ENCODE data around the gene CARD10. TPM values are rescaled to one million over a fixed set of nuclear protein-coding genes. Genes with fewer than 3 reads are reported as not detected.

CARD10 gene
- total RNA-seq, 1 experiment from 2014 or later = 58.6 TPM

DNA sequence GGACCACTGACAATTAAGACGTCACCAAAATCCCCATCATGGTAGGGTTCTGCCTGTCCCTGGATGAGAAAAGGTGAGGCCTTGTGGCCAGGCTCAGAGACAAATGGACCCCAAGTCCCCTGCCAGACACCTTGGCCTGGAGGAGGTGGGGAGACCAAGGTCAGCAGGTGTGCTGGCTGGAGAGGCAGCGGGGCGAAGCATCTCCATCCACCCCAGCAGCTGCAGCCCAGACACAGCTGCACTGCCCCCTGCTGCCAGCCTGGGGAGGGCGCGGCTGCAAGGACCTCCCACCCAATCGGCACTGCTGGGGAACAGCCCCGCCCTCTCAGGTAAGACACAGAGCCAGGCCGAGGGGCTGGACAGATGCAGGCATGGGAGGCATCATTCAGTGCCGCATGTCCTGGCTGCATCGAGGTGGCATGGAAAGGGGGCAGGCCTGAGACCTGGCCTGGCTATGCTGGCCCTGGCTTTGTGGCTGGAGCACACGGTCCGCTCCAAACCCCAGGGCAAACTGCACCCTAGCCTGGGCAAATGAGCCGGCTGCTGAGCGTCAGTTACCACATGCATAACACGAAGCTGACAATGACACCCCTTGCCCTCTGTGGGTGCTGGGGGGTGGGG lies 20.8 kb downstream of the CARD10 start:
- in situ Hi-C loops (cut with HindIII; ENCODE audit: low pct_unique_long_range_greater_than_20kb, low sequenced_read_pairs) = no loop called here
- DNase-seq (ENCODE audit: low read depth) = peak; percentile 54

GRCh38 chr22:37497062-37497599 lies 22.1 kb downstream of the CARD10 start:
- peak; percentile 98 for DNase-seq (ENCODE audit: low read depth)

DNA sequence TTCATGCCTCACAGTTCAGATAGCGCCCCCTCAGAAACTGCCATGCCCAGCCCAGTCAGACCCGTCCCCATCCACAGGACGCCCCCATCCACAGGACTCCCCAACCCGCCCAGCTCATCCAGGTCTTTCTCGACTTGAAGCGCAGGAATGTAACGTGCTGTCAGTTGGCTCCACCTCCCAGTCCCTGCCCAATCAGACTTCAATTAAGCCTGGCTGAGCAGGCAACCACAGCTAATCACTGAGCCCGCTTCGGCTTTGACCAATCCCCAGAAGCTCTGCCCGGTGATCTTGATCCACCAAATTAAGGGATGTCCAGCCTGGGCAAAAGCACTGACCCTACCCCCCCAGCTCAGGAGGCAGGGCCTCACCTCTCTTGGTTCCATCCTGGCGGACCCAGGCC lies 22.6 kb downstream of the CARD10 start:
- peak; percentile 96 for DNase-seq (ENCODE audit: low read depth)
- in situ Hi-C loops (cut with HindIII; ENCODE audit: low pct_unique_long_range_greater_than_20kb, low sequenced_read_pairs) = no loop called here

More at GRCh38 chr22:37497062-37497599, 22.1 kb downstream of the CARD10 start:
- in situ Hi-C loops (cut with HindIII; ENCODE audit: low pct_unique_long_range_greater_than_20kb, low sequenced_read_pairs) = no loop called here

DNA sequence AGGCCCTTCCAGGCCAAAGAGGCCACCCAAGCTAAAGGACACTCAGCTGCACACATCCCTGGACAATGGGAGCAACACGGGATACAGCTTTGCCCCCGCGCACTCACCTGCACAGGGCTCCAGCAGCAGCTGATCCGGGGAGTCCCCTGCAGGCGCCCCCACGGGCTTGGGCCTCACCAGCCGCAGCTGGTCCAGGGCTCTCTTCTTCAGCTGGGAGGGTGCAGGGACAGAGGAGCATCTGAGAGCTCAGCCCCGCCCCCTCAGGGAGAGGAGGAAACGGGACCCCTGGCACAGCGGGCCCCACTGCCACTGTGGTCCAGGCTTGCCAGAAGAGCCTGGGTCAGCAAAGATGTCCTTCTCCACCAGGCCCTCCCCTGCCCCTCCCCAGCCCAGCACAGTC lies 25.2 kb downstream of the CARD10 start:
- no peak for DNase-seq (ENCODE audit: low read depth)
- in situ Hi-C loops (cut with HindIII; ENCODE audit: low pct_unique_long_range_greater_than_20kb, low sequenced_read_pairs) = no loop called here

DNA sequence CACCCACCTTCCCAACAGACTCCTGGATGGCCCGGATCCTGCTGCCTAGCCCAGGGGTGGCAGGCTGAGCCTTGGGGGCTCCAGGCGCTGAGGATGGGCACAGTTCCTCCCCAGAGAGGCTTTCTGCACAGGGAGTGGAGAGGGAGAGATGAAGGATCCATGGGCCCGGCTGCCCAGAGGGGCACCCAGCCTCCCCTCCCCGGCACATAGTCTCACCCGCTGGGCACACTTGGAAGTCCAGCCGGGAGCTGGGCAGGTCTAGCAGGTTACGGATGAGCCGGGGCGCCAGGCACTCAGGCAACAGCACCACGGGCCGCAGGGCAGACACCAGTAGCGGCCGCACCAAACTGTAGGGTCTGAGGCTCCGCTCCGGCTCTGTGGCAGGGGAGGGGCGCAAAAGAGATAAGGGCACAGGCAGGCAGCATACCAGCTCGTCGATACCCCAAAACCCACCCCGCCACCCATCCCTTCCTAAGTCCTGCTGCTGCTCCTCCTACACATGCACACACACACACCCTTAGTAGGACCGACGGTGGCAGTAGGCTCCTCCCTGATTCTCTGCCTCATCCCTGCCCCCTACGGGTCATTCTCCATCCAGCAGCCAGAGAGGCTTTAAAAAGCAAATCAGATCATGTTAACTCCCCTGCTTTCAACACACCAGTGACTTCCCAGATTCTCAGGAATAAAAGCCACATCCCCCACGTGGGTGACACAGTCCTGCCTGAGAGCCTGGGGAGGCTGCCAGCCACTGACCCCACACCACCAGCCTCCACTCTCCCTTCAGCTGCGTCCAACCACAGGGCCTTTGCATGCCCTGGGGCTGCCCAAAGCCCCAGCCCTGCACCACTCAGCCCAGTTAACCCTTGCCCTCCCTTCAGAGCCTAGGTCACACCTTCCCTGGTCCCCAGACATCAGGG lies 26.5 kb downstream of the CARD10 start:
- in situ Hi-C loops (cut with HindIII; ENCODE audit: low pct_unique_long_range_greater_than_20kb, low sequenced_read_pairs) = no loop called here
- peak; percentile 72 for DNase-seq (ENCODE audit: low read depth)

- in situ Hi-C loops (cut with HindIII; ENCODE audit: low pct_unique_long_range_greater_than_20kb, low sequenced_read_pairs) = no loop called here
These were observed 27.4 kb downstream of the CARD10 start for GRCh38 chr22:37491559-37492427.

GRCh38 chr22:37491106-37491505 lies 28.1 kb downstream of the CARD10 start:
- in situ Hi-C loops (cut with HindIII; ENCODE audit: low pct_unique_long_range_greater_than_20kb, low sequenced_read_pairs) = no loop called here
- DNase-seq (ENCODE audit: low read depth) = no peak

More at GRCh38 chr22:37491559-37492427, 27.4 kb downstream of the CARD10 start:
- no peak for DNase-seq (ENCODE audit: low read depth)

GRCh38 chr22:37489983-37490382 lies 29.2 kb downstream of the CARD10 start:
- in situ Hi-C loops (cut with HindIII; ENCODE audit: low pct_unique_long_range_greater_than_20kb, low sequenced_read_pairs) = no loop called here
- DNase-seq (ENCODE audit: low read depth) = no peak

- in situ Hi-C loops (cut with HindIII; ENCODE audit: low pct_unique_long_range_greater_than_20kb, low sequenced_read_pairs) = no loop called here
- no peak for DNase-seq (ENCODE audit: low read depth)
These were observed 30.7 kb downstream of the CARD10 start for GRCh38 chr22:37488337-37489135.

GRCh38 chr22:37487571-37487970 lies 31.6 kb downstream of the CARD10 start:
- no peak for DNase-seq (ENCODE audit: low read depth)
- in situ Hi-C loops (cut with HindIII; ENCODE audit: low pct_unique_long_range_greater_than_20kb, low sequenced_read_pairs) = no loop called here

- in situ Hi-C loops (cut with HindIII; ENCODE audit: low pct_unique_long_range_greater_than_20kb, low sequenced_read_pairs) = no loop called here
These were observed 32.1 kb downstream of the CARD10 start for GRCh38 chr22:37487129-37487528.

GRCh38 chr22:37486224-37486845 lies 32.9 kb downstream of the CARD10 start, which contains the start of gene MFNG:
Gene MFNG (minus strand): TSS chr22:37486384. CDS start chr22:37486177, 207 bp downstream.
- in situ Hi-C loops (cut with HindIII; ENCODE audit: low pct_unique_long_range_greater_than_20kb, low sequenced_read_pairs) = no loop called here
- peak; percentile 69 for DNase-seq (ENCODE audit: low read depth)

More at GRCh38 chr22:37487129-37487528, 32.1 kb downstream of the CARD10 start:
- no peak for DNase-seq (ENCODE audit: low read depth)

DNA sequence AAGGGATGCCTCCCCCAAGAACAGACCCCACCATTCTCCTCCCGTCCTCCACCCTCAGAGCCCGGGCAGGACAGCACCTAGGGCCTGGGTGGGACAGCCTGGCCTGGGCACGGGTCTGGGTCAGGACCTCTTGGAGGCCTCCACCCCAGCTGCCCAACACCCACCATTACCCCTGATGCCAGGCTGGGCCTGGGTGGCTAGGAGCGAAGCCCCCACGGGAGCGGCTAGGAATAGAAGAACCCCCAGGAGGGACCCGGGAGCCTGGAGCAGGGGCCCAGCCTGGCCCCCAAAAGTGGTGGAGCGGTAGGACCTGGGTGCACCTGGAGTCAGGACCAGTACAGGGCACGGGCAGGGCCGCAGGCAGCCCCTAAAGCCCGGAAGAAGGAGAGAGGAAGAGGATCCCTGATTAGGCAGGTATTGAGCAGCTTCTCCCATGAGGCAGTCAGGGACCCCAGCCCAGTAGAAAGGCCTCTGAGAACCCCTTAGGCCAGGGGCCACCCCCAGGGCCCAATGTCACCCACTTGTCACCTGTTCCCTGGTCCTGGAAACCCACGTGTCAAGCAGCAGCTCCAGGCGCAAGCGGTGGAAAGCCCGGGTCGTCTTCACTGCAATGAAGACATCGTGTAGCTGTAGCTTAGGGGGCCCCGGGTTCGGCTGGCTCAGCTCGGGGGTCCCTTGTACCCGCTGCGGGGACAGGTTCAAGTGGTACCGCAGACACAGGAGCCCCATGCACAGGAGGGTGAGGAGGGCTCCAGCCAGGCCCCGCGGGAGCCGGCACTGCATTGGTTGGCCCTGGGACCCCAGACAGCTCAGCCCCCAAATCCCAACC lies 33.6 kb downstream of the CARD10 start:
- in situ Hi-C loops (cut with HindIII; ENCODE audit: low pct_unique_long_range_greater_than_20kb, low sequenced_read_pairs) = no loop called here
- DNase-seq (ENCODE audit: low read depth) = no peak

DNA sequence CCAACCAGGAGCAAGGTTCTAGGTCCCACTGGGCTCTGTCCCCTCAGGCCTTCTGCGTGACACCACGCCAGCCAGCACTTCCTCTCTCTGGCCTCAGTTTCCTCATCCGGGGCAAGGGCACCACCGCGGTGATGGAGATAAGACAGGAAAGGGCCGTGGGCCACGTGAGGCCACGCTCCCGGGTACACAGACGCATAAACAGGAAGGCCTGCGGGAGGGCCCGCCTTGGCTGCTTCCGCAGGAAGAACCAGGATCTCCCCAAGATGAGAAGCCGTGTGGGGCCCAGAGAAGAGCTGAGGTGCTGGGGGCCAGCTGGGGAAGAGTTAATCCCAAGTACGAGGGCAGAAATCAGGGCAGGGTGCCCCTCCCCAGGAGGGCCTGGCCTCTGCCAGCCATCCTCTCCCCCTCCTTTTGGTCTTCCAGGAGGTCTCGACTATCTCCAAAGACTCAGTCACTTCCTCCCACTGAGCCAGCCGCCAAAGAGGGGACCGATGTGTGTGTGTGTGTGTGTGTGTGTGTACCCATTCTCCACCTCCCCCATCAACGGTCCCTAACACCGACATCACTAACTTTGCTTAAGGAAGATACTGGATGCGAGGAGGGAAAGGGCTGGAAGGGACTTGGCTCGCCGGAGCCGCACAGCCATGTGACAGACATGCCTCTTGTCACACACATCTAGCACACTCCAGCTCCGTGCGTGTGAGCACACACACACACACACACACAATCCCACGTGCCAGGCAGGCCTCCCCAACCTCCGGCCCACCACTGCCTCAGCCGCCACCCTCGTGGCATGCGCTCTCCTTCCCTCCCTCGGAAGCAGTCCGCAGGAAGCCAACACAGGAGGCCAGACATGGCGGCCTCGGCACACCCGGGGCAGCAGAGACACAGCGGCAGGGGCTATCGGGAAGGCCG lies 34.5 kb downstream of the CARD10 start:
- DNase-seq (ENCODE audit: low read depth) = no peak
- in situ Hi-C loops (cut with HindIII; ENCODE audit: low pct_unique_long_range_greater_than_20kb, low sequenced_read_pairs) = no loop called here

GRCh38 chr22:37483050-37483449 lies 36.2 kb downstream of the CARD10 start:
- DNase-seq (ENCODE audit: low read depth) = no peak
- in situ Hi-C loops (cut with HindIII; ENCODE audit: low pct_unique_long_range_greater_than_20kb, low sequenced_read_pairs) = no loop called here

Measured in Caki2 (cell line).